Adrenal gland (tissue), 12 donors: Measurements from ENCODE around the gene SGO2. TPM values are rescaled to one million over a fixed set of nuclear protein-coding genes. Genes with fewer than 3 reads are reported as not detected.

Source experiments
- DNase-seq, 7 donors: peaks; one replicate each; pipeline ENCODE4 v3.0.0-alpha.2; 2019 to 2020
- H3K27ac ChIP-seq, 5 donors: fragments of 200-600 bp; sonication (generic) in 4 of 5; 1 replicate in 3 of 5; 2 replicates in 2 of 5; pipeline versions ENCODE4 v1.5.1 to v1.8.0; 2016 to 2020; ENCODE audit warnings: mild to moderate bottlenecking in 1 of 5
- H3K27me3 ChIP-seq: fragments of 200-600 bp; 2 replicates; pipeline ENCODE4 v1.8.0; 2021
- H3K36me3 ChIP-seq, 2 donors: fragments of 200-600 bp; replicated peaks in 1 of 2; 1 replicate in 1 of 2; 2 replicates in 1 of 2; pipeline versions ENCODE4 v1.5.1 to v1.8.0; 2018 to 2022
- H3K4me1 ChIP-seq, 2 donors: fragments of 200-600 bp; replicated peaks in 1 of 2; 1 replicate in 1 of 2; 2 replicates in 1 of 2; pipeline versions ENCODE4 v1.5.1 to v1.8.0; 2018 to 2021
- H3K4me3 ChIP-seq, 4 donors: fragments of 200-600 bp; sonication (generic) in 3 of 4; one replicate each; pipeline ENCODE4 v1.5.1; 2016 to 2018
- H3K9me3 ChIP-seq, 3 donors: fragments of 200-600 bp; sonication (generic) in 1 of 3; replicated peaks in 1 of 3; 1 replicate in 2 of 3; 2 replicates in 1 of 3; pipeline versions ENCODE4 v1.5.1 to v1.8.0; 2016 to 2021
- POLR2A ChIP-seq, 2 donors: fragments of 450-650 bp; IDR thresholded peaks; one replicate each; pipeline ENCODE4 v1.6.1; 2017; ENCODE audit warnings: antibody characterized with exemption in 2 of 2, mild to moderate bottlenecking in 2 of 2, moderate library complexity in 1 of 2
- WGBS, 4 donors: extraction: QIAGEN DNeasy Blood & Tissue Kit in 2 of 4; methylation state at CpG; one replicate each; pipeline versions ENCODE4 v1.1.5 to v1.1.7; 2013 to 2017; 5-methylcytosine and 5-hydroxymethylcytosine counted together
- intact Hi-C, 2 donors: fragments of 100-400 bp; cut with DNase I; formaldehyde crosslinking; loops; one replicate each; pipeline versions ENCODE4 v1.14.1 to v1.15.0; 2022 to 2023
- polyA plus RNA-seq, 3 donors: library from polyadenylated mRNA; stranded (reverse); fragments of 200-250 nt in 2 of 3; fragments of 350-450 nt in 1 of 3; fragmentation: Illumina TruSeq in 1 of 3; extraction: RNeasy Lipid Tissue Mini Kit (QIAGEN cat#74804) in 1 of 3; gene quantifications; one replicate each; pipeline ENCODE4 v1.2.3, GENCODE V29; 2013 to 2014
- total RNA-seq, 9 donors: library from RNA; depleted of rRNA in 4 of 9; stranded (reverse); fragments of >200 nt in 4 of 9; fragments of 120-200 nt in 1 of 9; fragmentation: NEBNext Ultra II Directional in 1 of 9; extraction: Animal tissue kit (Norgen Biotek cat#: 25700) in 1 of 9; gene quantifications; one replicate each; pipeline versions ENCODE4 v1.1.0 to v1.2.4, GENCODE V29; 2013 to 2023
- TF ChIP-seq, protein P1 (sequence below), 6 experiments: fragments of 450-650 bp in 4 of 6; fragments of 200-600 bp in 2 of 6; sonication (generic) in 1 of 6; IDR thresholded peaks; 1 replicate in 5 of 6; 2 replicates in 1 of 6; pipeline versions ENCODE4 v1.5.1 to v1.8.0; 2016 to 2021; ENCODE audit warnings: antibody characterized with exemption in 6 of 6, mild to moderate bottlenecking in 2 of 6, moderate library complexity in 1 of 6
- donor health status: healthy with polysubstance abuse.
- donor health status: Bipolar disorder and iron deficiency.
- donor health status: DM: yes; HTN: yes; CAD: no.
- donor health status: DM: no; HTN: no; CAD: no.
- donor health status: DM: no; HTN: no; CAD: no.
- donor health status: DM: yes; HTN: yes; CAD: no.

Gene SGO2
- total and polyA plus RNA-seq, 12 donors: 0.27 to 7.1 (median 1.7) TPM

DNA sequence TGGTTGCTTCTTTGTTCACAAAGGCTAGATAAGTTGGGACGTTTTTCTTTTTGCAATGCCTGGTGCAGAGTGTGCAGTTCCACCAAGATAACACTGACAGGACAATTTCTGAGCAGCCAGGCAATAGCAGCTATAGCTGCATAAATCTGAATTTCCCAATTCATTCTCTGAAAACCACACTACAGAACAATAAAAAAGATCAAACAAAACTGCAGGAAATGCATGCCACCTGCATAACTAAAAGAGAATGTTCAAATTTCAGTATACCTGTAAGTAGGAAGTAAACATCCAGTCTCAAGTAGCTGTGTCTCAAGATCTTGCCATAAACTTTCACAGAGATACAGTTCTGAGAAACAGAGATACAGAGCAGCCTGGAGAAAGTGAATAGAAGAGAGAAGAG lies 10.9 kb upstream of the SGO2 start:
- intact Hi-C loops: no loop called here
- no peak for DNase-seq
- Histone ChIP-seq H3K27ac (no peak overlapping the region), H3K36me3 (no peaks in the 10 kb centered on the region), H3K9me3 (peaks cover 0 to 3% (median 0%) of the 10 kb centered on the region in 3 donors), H3K4me1 (peaks cover 0 to 5% of the 10 kb centered on the region in 2 donors), H3K4me3 (no peak overlapping the region), H3K27me3 (no peaks in the 10 kb centered on the region)
- TF ChIP-seq, protein P1, sequence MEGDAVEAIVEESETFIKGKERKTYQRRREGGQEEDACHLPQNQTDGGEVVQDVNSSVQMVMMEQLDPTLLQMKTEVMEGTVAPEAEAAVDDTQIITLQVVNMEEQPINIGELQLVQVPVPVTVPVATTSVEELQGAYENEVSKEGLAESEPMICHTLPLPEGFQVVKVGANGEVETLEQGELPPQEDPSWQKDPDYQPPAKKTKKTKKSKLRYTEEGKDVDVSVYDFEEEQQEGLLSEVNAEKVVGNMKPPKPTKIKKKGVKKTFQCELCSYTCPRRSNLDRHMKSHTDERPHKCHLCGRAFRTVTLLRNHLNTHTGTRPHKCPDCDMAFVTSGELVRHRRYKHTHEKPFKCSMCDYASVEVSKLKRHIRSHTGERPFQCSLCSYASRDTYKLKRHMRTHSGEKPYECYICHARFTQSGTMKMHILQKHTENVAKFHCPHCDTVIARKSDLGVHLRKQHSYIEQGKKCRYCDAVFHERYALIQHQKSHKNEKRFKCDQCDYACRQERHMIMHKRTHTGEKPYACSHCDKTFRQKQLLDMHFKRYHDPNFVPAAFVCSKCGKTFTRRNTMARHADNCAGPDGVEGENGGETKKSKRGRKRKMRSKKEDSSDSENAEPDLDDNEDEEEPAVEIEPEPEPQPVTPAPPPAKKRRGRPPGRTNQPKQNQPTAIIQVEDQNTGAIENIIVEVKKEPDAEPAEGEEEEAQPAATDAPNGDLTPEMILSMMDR (IDR thresholded peaks at IDR 0.05): no peak
- no peak for TF ChIP-seq POLR2A (IDR thresholded peaks at IDR 0.05)
- 15 to 28% (median 26%) methylated on average over 1 of the region's 1 CpG for WGBS, 4 donors

DNA sequence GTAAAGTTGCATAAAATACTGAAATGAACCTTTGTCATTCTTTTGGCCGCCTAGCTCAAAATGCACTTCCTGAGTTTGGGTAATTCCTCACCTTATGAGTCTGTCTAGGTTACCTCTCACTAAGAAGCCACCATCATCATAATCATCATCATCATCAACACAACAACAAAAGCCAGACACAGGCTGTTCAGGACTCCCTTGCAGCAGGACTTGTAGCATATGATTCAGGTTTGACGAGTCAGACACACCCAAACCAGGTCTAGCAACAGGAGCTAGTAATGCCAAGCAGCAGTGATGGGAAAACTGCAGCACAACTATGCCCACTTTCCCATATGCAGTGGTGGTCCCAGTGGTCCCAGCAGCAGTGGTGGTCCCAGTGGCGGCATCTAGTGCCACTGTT lies 2.8 kb upstream of the SGO2 start:
- 69 to 73% (median 71%) methylated on average over 2 to 3 of the region's 3 CpGs for WGBS, 4 donors

DNA sequence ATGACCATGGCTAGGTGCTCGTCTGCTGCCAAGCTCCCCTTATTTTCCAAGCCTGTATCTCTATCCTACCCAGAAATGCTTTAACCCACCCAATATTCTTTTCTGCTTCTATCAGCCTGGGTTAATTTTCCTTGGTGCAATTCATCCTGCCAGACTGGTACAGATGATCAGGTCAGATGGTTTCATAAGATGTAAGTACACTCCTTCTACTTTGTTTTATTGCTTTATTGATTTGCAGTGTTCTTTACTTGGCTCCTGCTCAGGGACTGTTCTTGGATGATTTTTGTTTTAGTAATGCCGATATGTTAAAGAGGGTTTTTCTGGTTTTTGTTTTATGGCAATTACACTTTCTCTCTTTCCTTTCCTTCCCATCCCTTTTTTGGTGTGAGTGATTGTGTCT lies 2.4 kb upstream of the SGO2 start:
- no peak for TF ChIP-seq POLR2A (IDR thresholded peaks at IDR 0.05)
- TF ChIP-seq, protein P1 (IDR thresholded peaks at IDR 0.05): no peak
- H3K4me1 ChIP-seq: peaks cover 7 to 15% of the 10 kb centered on the region in 2 donors
- intact Hi-C loops: no loop called here
- no peak overlapping the region for H3K4me3 ChIP-seq
- no peaks in the 10 kb centered on the region for H3K27me3 ChIP-seq
- 55 to 64% (median 62%) methylated on average over 2 of the region's 2 CpGs for WGBS, 4 donors
- H3K36me3 ChIP-seq: no peaks in the 10 kb centered on the region
- DNase-seq: no peak
- H3K9me3 ChIP-seq: no peaks in the 10 kb centered on the region
- H3K27ac ChIP-seq: no peak overlapping the region

More for the DNA sequence above, 2.8 kb upstream of the SGO2 start:
- H3K27me3 ChIP-seq: no peaks in the 10 kb centered on the region
- no peak overlapping the region for H3K27ac ChIP-seq
- intact Hi-C loops: no loop called here
- no peaks in the 10 kb centered on the region for H3K36me3 ChIP-seq
- no peak for DNase-seq
- TF ChIP-seq, protein P1 (IDR thresholded peaks at IDR 0.05): no peak
- no peak for TF ChIP-seq POLR2A (IDR thresholded peaks at IDR 0.05)
- H3K4me1 ChIP-seq: peaks cover 7 to 15% of the 10 kb centered on the region in 2 donors
- H3K4me3 ChIP-seq: no peak overlapping the region
- H3K9me3 ChIP-seq: no peaks in the 10 kb centered on the region

DNA sequence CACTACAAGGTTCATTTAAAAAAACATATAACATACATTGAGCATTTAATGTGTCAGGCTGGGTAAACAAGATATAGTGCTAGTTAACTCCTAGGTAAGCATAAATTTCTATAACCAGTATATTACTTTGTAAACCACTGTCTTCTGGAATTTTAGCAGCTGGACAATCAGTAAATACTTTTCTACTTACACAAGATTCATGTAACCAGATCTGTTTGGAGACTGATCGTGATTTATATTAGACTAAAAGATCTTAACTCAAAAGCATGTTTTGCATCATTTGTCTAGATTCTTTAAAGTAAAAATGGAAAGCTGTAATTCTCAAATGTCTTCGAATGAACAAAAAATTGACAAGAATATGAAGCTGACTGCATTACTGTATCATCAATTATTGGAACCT lies 941 bp upstream of the SGO2 start:
- H3K4me3 ChIP-seq: peak overlapping the region in 1 of 4 donors; percentile 64
- intact Hi-C loops: no loop called here

More for the DNA sequence above, 941 bp upstream of the SGO2 start:
- H3K4me1 ChIP-seq: peaks cover 7 to 15% of the 10 kb centered on the region in 2 donors
- no peak for TF ChIP-seq POLR2A (IDR thresholded peaks at IDR 0.05)
- TF ChIP-seq, protein P1 (IDR thresholded peaks at IDR 0.05): no peak
- no peak for DNase-seq
- no peaks in the 10 kb centered on the region for H3K36me3 ChIP-seq
- no peaks in the 10 kb centered on the region for H3K9me3 ChIP-seq
- H3K27ac ChIP-seq: no peak overlapping the region
- no peaks in the 10 kb centered on the region for H3K27me3 ChIP-seq
- WGBS, 4 donors: 72 to 77% (median 75%) methylated on average over 2 of the region's 2 CpGs
